Tibial nerve (tissue), 4 donors: ENCODE measurements around the gene OAT. TPM values are rescaled to one million over a fixed set of nuclear protein-coding genes. Genes with fewer than 3 reads are reported as not detected.

Experiments used
- DNase-seq, 2 donors: peaks; one replicate each; pipeline ENCODE4 v3.0.0-alpha.2; 2019; ENCODE audit warnings: low spot score in 2 of 2
- H3K27ac ChIP-seq, 4 donors: fragments of 200-600 bp; sonication (generic) in 3 of 4; one replicate each; pipeline ENCODE4 v1.5.1; 2017 to 2019; ENCODE audit warnings: mild to moderate bottlenecking in 1 of 4
- H3K27me3 ChIP-seq, 2 donors: fragments of 200-600 bp; sonication (generic) in 1 of 2; one replicate each; pipeline versions ENCODE4 v1.5.1 to v1.6.0; 2017 to 2019
- H3K36me3 ChIP-seq, 3 donors: fragments of 200-600 bp; sonication (generic); one replicate each; pipeline ENCODE4 v1.5.1; 2018 to 2019
- H3K4me1 ChIP-seq, 4 donors: fragments of 200-600 bp; sonication (generic) in 3 of 4; one replicate each; pipeline ENCODE4 v1.5.1; 2017 to 2019
- H3K4me3 ChIP-seq, 4 donors: fragments of 200-600 bp; sonication (generic) in 3 of 4; one replicate each; pipeline ENCODE4 v1.5.1; 2017 to 2019; ENCODE audit warnings: mild to moderate bottlenecking in 1 of 4, moderate library complexity in 1 of 4
- H3K9me3 ChIP-seq, 4 donors: fragments of 200-600 bp; sonication (generic) in 3 of 4; one replicate each; pipeline ENCODE4 v1.5.1; 2017 to 2019
- EP300 ChIP-seq, 2 donors: sonication (generic); formaldehyde crosslinking; IDR thresholded peaks; one replicate each; pipeline ENCODE4 v1.6.1; 2017; ENCODE audit warnings: antibody characterized with exemption in 2 of 2, mild to moderate bottlenecking in 1 of 2
- POLR2A ChIP-seq, 2 donors: fragments of 450-650 bp; IDR thresholded peaks; one replicate each; pipeline ENCODE4 v1.6.1; 2017; ENCODE audit warnings: antibody characterized with exemption in 2 of 2, mild to moderate bottlenecking in 2 of 2, moderate library complexity in 2 of 2
- WGBS, 2 donors: methylation state at CpG; one replicate each; pipeline ENCODE4 v1.1.5; 2018; 5-methylcytosine and 5-hydroxymethylcytosine counted together
- total RNA-seq, 4 donors: library from RNA; depleted of rRNA; stranded (reverse); fragments of >200 nt; gene quantifications; one replicate each; pipeline ENCODE4 v1.1.0, GENCODE V29; 2016
- TF ChIP-seq, protein P1 (sequence below), 5 experiments: fragments of 200-600 bp in 3 of 5; fragments of 450-650 bp in 2 of 5; sonication (generic) in 3 of 5; IDR thresholded peaks; one replicate each; pipeline ENCODE4 v1.5.1; 2016 to 2019; ENCODE audit warnings: antibody characterized with exemption in 5 of 5, mild to moderate bottlenecking in 3 of 5, moderate library complexity in 2 of 5

Gene OAT
- total RNA-seq, 4 donors from 2014 or later: 43.0 to 67.9 (median 58.3) TPM

DNA sequence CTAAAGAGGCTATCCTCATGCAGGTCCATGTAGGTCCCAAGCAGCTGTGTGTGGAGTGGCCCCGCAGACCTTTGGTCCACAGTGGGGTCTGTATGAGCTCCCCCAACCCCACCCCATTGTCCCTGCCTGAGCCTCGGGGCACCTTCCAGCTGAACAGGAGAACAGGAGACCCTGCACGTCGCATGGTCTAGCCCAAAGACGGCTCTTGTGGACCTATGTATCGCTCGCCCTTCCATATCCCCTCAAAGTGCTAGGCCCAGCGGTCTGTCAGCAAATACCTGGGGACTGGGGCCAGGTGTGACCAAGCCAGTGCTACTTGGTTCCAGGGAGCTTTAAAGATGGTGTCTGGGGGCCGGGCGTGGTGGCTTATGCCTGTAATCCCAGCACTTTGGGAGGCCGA is 43.0 kb downstream of the OAT start:
- no peak overlapping the region for H3K4me3 ChIP-seq
- no peak for DNase-seq
- no peak overlapping the region for H3K27ac ChIP-seq
- 96 to 98% methylated on average over 11 of the region's 11 CpGs for WGBS, 2 donors
- H3K27me3 ChIP-seq: peaks cover 0 to 10% of the 10 kb centered on the region in 2 donors
- no peaks in the 10 kb centered on the region for H3K36me3 ChIP-seq
- no peaks in the 10 kb centered on the region for H3K4me1 ChIP-seq
- no peak for TF ChIP-seq EP300 (IDR thresholded peaks at IDR 0.05)
- TF ChIP-seq POLR2A (IDR thresholded peaks at IDR 0.05): no peak
- TF ChIP-seq, protein P1, sequence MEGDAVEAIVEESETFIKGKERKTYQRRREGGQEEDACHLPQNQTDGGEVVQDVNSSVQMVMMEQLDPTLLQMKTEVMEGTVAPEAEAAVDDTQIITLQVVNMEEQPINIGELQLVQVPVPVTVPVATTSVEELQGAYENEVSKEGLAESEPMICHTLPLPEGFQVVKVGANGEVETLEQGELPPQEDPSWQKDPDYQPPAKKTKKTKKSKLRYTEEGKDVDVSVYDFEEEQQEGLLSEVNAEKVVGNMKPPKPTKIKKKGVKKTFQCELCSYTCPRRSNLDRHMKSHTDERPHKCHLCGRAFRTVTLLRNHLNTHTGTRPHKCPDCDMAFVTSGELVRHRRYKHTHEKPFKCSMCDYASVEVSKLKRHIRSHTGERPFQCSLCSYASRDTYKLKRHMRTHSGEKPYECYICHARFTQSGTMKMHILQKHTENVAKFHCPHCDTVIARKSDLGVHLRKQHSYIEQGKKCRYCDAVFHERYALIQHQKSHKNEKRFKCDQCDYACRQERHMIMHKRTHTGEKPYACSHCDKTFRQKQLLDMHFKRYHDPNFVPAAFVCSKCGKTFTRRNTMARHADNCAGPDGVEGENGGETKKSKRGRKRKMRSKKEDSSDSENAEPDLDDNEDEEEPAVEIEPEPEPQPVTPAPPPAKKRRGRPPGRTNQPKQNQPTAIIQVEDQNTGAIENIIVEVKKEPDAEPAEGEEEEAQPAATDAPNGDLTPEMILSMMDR (IDR thresholded peaks at IDR 0.05): no peak
- no peaks in the 10 kb centered on the region for H3K9me3 ChIP-seq

DNA sequence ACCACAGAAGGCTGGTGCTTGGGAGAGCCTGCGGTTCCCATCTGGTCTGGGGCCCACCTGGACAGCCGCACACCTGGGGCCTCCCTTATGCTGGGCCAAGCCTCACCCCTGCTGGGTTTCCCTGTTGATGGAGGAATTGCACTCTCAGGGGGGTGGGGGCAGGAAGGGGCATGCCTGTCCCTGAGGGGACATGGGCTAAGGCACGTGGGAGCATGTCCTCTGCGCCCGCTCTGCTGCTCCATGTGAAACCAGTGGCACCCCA is 43.4 kb downstream of the OAT start:
- DNase-seq: no peak
- no peak overlapping the region for H3K4me3 ChIP-seq
- no peaks in the 10 kb centered on the region for H3K4me1 ChIP-seq
- TF ChIP-seq, protein P1 (IDR thresholded peaks at IDR 0.05): no peak
- no peak for TF ChIP-seq EP300 (IDR thresholded peaks at IDR 0.05)
- peaks cover 0 to 14% of the 10 kb centered on the region in 2 donors for H3K27me3 ChIP-seq
- no peaks in the 10 kb centered on the region for H3K36me3 ChIP-seq
- no peaks in the 10 kb centered on the region for H3K9me3 ChIP-seq
- H3K27ac ChIP-seq: no peak overlapping the region
- 90 to 97% methylated on average over 3 to 5 of the region's 5 CpGs for WGBS, 2 donors

DNA sequence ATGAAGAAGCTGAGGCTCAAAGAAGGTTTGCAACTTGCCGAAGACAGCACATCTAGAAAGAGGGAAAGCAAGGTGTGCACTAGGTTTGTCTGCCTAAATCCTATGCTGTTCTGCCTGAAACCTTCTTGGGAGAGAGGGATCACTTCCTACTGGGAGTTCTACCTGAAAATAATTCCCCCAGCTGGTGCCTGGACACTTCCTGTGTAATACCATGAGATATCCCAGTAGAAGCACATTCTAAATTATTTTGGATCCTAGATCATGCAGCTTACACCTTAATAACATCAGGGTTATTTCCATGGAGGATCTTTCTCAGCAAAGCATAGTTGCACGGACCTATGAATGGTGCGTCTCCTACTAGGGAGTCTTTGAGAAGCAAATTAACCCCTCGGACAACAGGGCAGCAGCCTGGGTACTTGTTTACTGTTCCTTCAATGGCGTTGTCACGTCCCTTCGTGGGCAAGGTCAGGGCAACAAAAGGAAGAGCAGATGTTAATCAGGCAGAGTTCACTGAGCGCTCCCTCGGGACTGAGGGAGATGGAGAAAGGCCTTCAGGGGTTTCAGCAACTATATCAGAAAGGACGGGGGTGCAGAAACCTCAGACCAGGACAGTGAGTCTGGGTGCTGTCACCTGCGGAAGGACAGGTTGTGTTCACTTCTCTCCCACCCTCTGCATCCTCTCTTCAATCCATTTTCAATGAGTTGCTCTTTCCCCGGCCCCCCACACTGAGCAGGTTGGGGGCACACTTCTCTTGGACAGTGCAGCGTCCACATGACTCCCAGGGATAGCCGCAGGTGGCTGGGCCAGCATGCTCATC is 44.0 kb downstream of the OAT start:
- TF ChIP-seq POLR2A (IDR thresholded peaks at IDR 0.05) (no peak), EP300 (IDR thresholded peaks at IDR 0.05) (no peak)
- TF ChIP-seq, protein P1 (IDR thresholded peaks at IDR 0.05): no peak
- 65 to 68% methylated on average over 14 of the region's 14 CpGs for WGBS, 2 donors
- H3K27me3 ChIP-seq: peaks cover 0 to 8% of the 10 kb centered on the region in 2 donors
- no peak overlapping the region for H3K4me3 ChIP-seq
- H3K27ac ChIP-seq: no peak overlapping the region
- DNase-seq: no peak
- no peaks in the 10 kb centered on the region for H3K36me3 ChIP-seq
- no peaks in the 10 kb centered on the region for H3K4me1 ChIP-seq
- H3K9me3 ChIP-seq: no peaks in the 10 kb centered on the region

DNA sequence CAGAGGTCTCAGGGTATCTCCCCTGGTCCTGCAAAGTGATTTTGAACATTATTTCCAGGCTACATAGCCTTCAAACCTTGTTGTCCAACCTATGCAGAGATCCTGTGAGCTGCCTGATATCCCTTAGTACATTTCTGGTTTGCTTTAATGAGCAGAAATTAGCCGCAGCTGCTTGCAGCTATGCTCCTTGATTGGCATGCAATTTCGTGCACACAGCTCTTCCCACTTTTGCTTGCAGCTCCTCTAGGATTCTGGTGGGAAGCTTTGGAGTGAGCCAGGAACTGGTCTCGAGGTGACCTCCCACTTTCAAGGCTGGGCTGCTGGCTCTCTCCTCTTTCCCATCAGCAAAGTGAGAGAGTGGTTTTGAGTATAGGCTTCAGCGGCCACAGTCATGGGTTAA is 45.8 kb downstream of the OAT start:
- H3K9me3 ChIP-seq: no peaks in the 10 kb centered on the region
- H3K27me3 ChIP-seq: peaks cover 0 to 8% of the 10 kb centered on the region in 2 donors
- H3K27ac ChIP-seq: no peak overlapping the region
- DNase-seq: no peak
- no peaks in the 10 kb centered on the region for H3K36me3 ChIP-seq
- TF ChIP-seq EP300 (IDR thresholded peaks at IDR 0.05): no peak
- TF ChIP-seq, protein P1 (IDR thresholded peaks at IDR 0.05): no peak
- TF ChIP-seq POLR2A (IDR thresholded peaks at IDR 0.05): no peak
- 71 to 73% methylated on average over 4 of the region's 4 CpGs for WGBS, 2 donors
- H3K4me3 ChIP-seq: no peak overlapping the region
- H3K4me1 ChIP-seq: no peaks in the 10 kb centered on the region

DNA sequence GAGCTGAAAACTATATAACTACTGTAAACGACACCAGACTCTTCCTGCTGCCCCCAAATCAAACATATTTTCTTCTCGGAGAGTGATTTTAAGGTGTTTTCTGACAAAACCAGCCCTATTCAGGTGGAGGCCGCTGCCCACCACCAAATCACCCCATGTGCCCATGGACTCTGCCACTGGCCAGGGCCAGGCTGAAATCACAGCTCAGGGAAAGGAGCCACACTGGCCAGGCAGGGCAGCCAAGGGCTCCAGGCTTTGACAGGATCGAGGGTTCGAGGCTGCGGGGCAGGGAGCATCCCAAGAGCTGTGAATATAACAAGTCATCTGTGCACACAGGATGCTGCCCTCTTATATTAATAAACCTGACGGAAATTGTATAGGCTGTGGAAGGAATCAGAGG is 48.3 kb downstream of the OAT start:
- DNase-seq: no peak
- Histone ChIP-seq H3K27me3 (peaks cover 0 to 8% of the 10 kb centered on the region in 2 donors), H3K9me3 (no peaks in the 10 kb centered on the region), H3K36me3 (no peaks in the 10 kb centered on the region), H3K4me3 (no peak overlapping the region), H3K4me1 (no peaks in the 10 kb centered on the region), H3K27ac (no peak overlapping the region)
- TF ChIP-seq, protein P1 (IDR thresholded peaks at IDR 0.05): no peak
- no peak for TF ChIP-seq POLR2A (IDR thresholded peaks at IDR 0.05)
- TF ChIP-seq EP300 (IDR thresholded peaks at IDR 0.05): no peak
- WGBS, 2 donors: 75 to 76% methylated on average over 7 of the region's 7 CpGs
